HG03103 (cell line): ENCODE data around the gene SYPL1.

Experiments
- ATAC-seq: cut with Tn5 transposase; IDR thresholded peaks from one replicate; pipeline ENCODE4 v1.9.1; 2021; ENCODE audit warnings: low read depth; ENCODE audit not compliant: unreplicated experiment

SYPL1 gene

DNA sequence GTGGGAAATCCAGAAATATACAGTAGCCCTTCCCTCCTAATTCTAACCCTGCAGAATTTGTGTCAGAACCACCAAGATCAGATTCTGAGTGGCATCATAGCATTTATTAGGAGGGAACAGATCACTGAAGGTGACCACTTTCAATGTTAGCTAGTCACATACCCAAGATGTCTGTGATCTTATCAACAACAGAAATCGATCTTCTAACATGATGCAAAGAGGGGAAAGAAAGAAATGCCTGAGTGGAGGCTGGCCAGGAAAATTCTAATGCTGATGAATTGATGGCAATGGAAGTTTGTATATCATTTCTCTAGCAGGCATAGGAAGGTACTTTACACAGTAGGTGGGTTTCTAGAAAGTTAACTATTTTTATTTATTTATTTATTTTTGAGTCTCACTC is 10.6 kb upstream of the SYPL1 start:
- ATAC-seq = no peak

DNA sequence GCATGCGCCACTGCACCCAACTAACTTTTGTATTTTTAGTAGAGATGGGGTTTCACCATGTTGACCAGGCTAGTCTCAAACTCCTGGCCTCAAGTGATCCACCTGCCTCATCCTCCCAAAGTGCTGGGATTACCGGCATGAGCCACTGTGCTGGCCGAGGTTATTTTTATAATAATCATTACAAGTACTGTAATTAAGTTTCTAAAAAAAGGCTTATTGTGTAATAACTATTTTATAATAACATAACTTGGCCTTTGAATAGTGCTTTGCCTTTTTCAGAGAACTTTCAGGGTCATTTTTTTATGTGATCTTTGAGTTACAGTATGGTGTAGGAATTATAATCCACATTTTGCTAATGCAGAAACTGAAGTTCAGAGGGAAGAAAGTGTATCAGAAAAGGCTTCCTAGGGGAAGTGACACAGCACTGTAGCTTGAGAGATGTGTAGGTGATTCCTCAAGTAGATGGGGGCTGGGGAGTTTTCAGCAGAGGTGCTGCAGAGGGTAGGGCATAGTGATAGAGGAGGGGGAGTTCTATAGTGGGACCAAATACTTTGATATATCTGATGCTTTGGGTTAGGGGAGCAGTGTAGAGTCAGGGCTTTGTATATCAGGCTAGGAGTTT is 9.2 kb upstream of the SYPL1 start:
- no peak for ATAC-seq

DNA sequence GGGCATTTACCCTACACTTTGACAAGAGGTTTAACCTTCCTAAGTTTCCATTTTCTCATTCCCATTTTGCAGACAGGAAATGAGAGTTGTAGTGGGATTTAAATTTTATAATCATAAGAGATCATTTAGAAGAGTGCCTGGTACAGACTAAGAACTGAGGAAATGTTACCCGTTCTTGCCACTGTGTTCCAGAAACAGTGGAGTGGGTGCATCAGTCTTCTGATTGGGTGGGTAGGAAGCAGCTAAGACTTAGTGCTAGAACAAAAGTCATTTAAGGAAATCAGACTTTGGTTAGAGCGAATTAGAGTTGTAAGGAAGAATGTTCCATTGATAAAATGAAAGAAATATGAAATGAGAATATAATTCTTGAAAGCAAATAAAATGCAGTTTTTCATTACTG is 8.4 kb upstream of the SYPL1 start:
- no peak for ATAC-seq

DNA sequence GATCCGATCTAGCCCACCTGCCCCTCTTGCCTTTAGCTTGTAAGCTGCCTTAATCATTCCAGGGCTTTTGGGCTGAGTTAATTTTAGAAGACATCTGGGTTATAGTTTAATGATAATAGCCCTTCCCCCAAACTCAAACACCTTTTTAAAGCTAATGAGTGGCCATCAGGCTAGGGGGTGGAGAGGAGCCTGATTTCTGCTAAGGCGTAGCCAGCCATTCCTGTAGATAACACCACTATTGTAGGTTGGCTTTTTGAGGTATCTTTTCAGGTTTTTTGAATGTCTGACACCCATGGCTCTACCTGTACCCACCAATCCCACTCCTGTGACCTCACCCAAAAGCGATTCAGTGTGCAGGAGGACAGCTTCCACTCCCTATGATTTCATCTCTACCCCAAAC is 7.6 kb upstream of the SYPL1 start:
- no peak for ATAC-seq

DNA sequence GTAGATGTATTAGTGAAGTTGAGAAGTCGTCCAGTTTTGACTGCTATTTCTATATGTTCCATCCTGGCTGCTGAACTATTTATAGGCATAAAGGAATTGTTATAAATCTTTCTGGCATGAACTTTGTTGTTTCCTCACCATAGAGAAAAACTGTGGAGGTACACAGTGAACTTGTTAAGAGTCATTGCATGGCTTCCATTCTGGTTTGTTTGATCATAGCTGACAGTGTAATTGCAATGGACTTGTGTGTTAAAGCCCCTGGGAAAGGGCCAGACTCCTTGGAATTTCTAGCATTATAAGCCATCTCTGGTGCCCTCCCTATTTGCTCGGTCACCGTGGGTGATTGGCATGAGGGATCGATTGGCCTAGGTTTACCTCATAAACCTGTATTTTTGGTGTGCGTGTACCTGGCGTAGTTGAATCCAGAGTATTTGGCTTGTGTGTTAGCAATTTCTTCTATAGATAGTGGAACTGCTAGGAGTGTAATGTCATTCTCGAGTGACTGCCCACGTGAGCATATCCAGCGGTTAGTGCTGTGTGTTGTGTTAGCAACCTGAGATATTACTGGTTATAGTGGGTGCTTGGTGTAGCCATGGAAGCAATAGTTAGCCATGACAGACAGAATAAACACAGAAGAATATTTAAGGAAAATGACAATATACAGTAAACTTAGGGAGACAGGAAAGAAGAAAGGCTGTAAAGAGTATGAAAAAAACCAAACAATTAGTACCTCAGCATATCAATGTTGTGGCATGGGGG is 5.9 kb upstream of the SYPL1 start:
- no peak for ATAC-seq

DNA sequence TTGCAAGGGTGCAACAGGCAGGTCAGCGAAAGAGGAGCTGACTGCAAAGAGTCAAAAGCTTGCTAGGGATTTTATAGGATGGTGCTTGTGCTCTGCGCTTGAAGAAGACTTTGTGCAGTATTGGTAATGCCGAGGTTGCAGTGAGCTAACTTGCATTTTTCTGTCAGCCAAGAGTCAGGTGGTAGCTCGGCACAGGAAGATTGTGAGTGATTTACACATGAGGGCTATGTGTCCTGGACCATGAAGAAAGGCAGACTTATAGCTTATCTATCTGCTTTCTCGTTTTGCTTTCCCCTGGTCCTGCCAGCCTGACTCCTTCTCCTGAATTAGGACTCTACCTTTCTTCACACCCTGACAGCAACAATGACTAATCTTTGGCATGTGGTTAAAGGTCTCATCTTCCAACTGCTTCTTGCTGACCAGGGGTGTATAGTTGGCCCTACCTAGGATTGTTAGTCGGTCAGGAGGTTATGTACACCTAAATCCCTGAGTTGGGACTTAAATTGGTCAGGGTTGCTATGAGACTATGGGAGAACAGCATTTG is 4.1 kb upstream of the SYPL1 start:
- ATAC-seq = no peak

DNA sequence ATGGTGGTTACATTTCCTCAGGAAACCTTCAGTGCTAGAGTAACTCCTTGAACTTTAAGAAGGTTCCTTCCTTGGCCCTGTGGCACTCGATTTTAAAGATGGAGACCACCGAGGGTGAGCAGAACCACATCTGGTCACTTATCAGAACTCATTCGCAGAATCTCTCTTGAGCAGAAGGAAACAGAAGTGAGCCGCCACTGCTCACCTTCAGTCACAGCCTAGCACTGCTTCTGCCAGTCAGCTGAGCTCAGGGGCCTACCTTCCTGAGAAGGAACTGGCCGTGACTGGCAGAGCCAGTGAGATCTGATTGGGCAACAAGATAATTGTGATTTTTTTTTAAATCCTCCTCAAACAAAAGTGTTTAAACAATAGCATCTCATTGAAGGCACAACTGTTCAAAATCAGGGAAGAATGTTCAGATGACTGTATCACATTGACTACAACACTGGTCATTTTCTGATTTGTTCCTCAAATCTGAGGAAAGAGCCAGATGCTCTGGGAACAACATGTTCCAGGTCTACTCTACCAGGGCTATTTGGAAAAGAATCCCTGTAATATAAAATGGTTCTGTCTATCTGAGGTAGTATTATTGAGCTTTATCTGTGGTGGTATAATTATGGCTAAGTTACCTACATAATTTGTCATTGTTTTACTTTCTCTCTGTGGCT is 2.7 kb upstream of the SYPL1 start:
- ATAC-seq = no peak

DNA sequence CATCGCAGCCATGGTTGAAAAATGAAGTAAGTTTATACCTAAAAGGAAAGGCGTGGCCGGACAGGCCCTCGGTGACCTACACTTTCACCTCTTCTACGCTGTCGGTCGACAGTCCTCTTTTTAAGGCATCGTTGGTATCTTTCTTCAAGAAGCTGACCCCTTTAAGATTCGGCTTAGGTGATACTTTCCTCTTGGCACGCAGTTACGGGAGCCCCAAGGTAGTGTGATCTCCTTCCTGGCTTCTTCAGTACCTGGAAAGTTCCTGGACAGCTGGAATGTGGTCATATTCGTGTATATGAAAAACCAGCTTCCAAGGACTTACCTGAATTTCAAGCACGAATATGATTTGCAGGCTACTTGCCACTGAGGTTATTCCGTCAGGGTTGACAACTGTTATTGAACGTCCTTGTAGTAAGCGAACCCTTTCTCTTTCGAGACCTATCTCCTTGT is 885 bp upstream of the SYPL1 start:
- ATAC-seq = no peak

DNA sequence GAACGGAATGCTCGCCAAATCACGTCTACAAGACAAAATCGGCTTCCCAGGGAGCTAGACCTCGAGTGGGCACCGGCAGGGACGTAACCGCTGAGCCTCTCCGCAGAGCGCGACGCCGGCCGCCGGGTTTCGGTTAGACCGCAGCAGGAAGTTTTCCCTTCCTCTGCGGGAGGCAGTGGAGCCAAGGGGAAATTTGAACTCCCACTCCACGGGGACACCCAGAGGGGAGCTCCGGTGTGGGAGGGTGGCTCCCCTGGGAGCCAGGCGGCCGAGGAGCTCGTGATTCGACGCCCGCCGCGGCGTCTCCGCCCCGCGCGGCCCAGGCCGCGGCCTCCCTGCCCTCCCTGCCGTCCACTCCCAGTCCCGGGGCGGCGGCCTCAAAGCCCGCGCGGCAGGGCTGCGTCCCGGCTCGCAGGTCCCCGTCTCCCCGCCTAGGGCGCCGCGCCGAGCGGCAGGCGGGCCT is 426 bp downstream of the SYPL1 start:
- peak; percentile 16 for ATAC-seq

DNA sequence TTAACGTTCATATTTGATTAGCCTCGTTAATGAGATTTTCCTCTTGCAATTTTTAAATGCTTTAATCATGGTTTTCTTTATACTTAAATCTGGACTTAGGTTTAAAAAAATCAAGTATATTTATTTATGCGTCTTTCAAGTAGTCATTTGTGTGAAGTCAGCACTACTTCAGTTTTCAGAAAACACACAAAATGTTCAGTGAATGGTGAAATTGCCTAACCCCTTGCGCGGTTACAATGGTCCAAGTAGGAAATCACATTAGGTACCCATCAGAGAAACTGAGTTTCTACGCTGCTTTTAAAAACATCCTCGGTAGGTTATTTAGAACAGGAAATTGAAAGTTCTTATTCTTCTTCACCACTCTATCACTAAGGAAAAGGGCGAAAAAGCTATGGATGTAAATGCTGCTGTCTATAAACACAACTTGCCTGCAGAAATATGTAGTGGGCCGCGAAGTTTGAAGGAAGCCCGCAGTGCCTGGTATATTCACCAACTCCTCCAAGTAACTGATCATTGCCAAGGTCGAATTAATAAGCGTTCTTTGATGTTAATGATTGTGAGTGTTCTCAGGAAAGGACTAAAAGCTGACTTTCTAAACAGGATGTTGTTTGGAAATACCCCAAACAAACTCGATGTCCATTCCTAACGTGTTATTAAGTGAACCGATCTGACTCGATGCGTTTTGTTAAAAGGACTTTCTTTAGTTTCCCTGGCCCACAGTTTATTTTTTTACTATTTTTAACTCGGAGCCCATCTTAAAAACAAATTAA is 1.0 kb downstream of the SYPL1 start:
- ATAC-seq = no peak

DNA sequence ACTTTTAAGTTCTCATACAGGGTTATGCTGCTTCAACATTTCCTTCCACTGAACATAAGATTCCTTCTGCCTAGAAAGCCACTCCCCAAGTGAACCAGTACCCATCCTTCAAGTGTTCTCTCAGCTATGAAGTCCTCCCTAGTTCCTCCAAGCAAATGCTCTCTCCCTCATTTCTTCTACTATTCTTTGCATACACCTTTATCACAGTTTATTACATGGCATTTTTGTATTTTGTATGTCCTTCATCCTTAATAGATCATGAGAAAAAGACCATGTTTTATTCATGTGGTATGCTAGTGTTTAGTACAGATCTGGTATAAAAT is 1.9 kb downstream of the SYPL1 start:
- ATAC-seq = no peak

DNA sequence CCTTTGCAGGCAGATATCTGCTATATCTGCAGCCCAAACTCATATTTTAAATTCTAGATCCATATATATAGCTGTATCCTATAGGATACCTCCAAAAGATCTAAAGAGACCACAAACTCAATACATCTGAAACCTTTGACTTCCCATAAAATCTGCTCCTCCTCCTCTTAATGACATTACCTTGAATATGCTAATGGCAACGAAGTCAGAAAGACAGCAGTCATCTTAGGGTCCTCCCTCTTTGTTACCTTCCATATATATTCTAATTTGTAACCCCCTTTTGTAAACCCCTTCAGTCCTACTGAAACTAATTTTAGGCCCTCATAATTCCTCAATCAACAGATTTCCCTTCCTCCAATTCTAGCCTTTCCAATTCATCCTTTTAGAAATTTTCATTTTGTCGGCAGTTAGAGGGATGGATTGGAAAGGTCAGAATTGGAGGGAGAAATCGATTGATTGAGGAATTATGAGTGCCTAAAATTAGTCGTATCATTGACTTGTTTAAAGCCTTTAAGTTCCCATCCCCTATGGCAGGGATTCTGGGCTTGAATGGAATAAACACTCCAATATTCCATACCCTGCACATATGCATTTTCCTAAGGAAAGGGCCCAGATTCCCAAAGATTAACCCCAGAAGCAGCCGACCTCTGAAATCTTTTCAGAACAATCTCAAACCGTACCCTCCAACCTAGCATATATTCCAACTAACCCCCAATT is 2.4 kb downstream of the SYPL1 start:
- ATAC-seq = no peak

DNA sequence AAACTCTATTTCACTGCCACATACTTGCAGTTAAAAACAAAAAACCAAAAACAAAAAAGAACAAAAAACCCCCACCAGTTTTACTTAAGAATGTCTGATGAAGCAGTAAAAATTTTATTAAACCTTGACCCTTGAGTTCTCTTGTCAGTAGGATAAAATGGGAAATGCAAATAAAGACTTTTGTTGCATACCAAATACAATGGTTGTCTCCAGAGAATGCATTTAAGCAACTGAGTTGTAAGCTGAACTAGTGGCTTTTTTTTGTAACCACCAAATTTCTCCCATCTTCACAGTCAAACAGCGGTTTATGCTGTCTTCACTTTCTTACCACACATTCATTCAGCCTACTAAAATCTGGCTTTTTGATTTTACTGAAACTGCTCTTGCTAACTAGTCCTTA is 3.1 kb downstream of the SYPL1 start:
- ATAC-seq = no peak

DNA sequence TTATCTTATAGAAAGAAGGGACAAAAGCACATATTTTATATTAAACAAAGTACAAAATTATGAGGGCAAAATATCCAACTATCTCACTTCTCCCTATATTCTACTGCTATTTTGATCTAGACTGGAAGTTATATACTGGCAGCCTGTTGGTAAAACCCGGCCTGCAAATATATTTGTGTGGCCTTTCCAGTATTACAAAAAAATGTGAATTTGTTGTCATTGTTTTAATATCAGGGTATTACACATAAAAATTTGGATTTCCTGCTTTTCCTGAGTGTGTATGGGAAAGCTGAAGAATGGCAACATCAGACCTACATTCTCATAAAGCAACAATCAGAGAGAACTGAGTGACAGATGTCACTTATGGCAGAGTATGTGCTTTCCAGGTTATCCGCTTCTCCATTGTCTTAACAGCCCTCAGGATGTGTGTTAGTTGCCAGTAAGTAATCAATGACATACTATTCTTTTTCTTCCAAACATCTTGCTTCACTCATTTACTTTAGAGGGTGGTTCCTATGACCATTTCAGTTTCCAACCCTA is 7.3 kb downstream of the SYPL1 start:
- ATAC-seq = no peak

DNA sequence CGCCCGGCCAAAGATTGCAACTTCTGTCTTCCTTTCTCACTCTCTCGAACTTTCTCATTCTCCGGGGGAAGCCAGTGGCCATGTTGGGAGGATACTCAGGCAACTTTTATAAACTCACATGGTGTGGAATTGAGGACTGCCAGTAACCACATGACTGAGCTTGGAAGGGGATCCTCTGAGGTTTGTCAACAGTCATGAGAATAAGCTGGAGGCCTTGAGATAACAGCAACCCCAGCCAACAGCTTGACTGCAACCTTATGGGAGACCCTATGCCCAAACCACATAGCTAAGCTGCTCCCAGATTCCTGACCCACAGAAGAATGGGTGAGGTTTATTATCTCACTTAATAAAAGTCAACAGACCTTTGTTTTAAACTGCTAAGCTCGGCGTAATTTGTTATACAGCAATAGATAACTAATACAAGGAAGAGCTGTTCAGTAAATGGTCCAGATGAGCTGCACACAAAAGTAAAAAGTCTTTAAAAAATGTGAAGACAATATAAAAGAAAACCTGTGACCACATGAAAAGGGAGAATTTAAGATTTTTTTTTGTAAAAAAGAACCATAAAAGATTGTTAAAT is 9.6 kb downstream of the SYPL1 start:
- ATAC-seq = no peak

DNA sequence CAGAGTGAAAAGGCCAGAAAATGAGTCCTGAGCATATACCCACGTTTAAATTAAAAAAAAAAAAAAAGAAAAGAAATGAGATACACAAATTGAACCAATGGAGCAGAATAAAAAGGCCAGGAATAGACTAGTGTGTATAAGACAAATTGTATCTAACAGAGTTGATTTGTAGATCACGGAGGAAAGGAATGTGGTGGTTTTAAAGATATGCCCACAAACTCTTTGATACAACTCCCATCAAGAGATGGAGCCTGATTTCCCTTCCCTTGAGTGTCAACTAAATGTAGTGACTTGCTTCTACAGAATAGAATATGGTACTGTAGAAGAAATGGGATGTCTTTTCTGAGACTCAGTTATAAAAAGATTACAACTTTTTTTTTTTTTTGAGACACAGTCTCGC is 10.4 kb downstream of the SYPL1 start:
- no peak for ATAC-seq

DNA sequence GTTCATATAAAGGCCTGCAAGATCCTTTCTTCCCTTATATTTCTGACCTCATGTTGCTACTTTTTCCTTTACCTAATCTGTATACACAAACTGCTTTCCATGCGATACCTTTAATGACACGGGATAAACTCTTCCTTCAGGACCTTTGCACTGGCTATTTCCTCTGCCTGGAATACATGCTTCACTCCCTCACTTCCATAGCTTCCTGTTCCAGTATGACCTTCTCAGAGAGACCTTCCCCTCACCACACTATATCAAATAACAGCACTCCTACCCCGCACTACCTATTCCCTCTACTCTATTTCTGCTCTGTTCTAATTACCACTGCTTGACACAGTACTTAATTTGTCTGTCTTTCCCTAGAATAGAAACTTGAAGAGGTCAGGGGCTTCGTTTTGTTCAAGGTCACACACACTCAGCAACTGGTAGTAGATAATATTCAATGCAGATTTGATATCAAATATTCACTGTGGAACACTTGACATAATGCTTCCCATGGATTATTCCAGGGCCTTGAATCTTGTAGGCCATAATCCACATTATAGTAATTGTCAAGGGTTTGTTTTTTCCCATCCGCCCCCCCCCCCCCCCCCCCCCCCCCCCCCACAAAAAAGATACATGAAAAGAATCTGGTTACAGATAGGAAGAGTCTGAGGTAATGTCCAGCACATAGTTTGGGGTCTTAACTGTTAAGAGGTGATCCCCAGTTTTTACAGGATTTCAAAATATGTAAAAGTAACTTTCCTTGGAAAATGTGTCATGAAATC is 11.1 kb downstream of the SYPL1 start:
- no peak for ATAC-seq

DNA sequence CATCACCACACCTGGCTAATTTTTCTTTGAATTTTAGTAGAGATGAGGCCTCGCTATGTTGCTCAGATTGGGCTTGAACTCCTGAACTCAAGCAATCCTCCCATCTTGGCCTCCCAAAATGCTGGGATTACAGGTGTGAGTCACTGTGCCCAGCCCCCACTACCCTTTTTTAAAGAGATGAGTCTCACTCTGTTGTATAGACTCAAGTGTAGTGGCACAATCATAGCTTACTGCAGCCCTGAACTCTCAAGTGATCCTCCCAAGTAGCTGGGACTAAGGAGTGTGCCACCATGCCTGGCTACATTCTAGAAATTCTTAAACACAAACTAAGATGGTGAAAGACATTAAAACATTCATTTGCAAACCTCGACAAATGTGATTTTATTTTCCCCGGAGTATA is 12.6 kb downstream of the SYPL1 start:
- no peak for ATAC-seq

DNA sequence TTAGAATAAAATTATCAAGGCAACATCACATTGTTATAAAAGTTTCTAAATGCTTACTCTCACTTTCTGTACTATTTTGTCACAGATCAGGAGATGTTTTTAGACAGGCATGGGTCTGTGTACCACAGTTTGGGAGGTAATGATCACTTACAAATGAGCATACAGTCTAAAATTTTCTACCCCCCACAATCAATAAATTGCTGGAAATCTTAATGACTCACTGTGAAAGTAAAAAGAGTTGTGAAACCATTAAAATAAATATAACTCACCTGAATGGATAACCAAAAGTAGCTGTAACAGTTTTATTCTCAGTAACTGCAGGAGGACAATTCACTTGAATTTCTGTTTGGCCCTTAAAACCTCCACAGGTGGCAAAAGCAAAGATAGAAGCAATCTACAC is 13.2 kb downstream of the SYPL1 start:
- ATAC-seq = no peak
